H9 (cell line): ENCODE measurements around the gene SLC16A2. TPM values are rescaled to one million over a fixed set of nuclear protein-coding genes. Genes with fewer than 3 reads are reported as not detected.

Experiments
- DNase-seq: peaks from one replicate; pipeline ENCODE4 v3.0.0-alpha.2; 2017
- H2AFZ ChIP-seq: one replicate; pipeline ENCODE4 v1.6.1; 2013; ENCODE audit warnings: mild to moderate bottlenecking, low read length, control low read depth, moderate library complexity
- H2AK5ac ChIP-seq: 2 replicates; pipeline ENCODE4 v1.6.1; 2013; ENCODE audit warnings: low read length, control low read depth, mixed read lengths; ENCODE audit not compliant: insufficient read length
- H2BK120ac ChIP-seq: one replicate; pipeline ENCODE4 v1.6.1; 2013; ENCODE audit warnings: low read depth, mild to moderate bottlenecking, low read length, control low read depth, inconsistent platforms; ENCODE audit not compliant: poor library complexity, severe bottlenecking
- H2BK12ac ChIP-seq: 2 replicates; pipeline ENCODE4 v1.6.1; 2013; ENCODE audit warnings: low read length, control low read depth, mixed read lengths, low read depth; ENCODE audit not compliant: insufficient read length
- H2BK15ac ChIP-seq: 2 replicates; pipeline ENCODE4 v1.6.1; 2013; ENCODE audit warnings: low read depth, low read length, control low read depth
- H2BK20ac ChIP-seq: one replicate; pipeline ENCODE4 v1.6.1; 2013; ENCODE audit warnings: low read depth, mild to moderate bottlenecking, low read length, control low read depth, inconsistent platforms; ENCODE audit not compliant: poor library complexity, severe bottlenecking
- H2BK5ac ChIP-seq: 2 replicates; pipeline ENCODE4 v1.6.1; 2013; ENCODE audit warnings: low read length, control low read depth, mixed read lengths; ENCODE audit not compliant: insufficient read length
- H3K14ac ChIP-seq: 2 replicates; pipeline ENCODE4 v1.6.1; 2013; ENCODE audit warnings: low read length, control low read depth; ENCODE audit not compliant: insufficient read depth
- H3K18ac ChIP-seq: 2 replicates; pipeline ENCODE4 v1.6.1; 2013; ENCODE audit warnings: low read depth, mild to moderate bottlenecking, mixed read lengths, low read length, control low read depth; ENCODE audit not compliant: insufficient read length
- H3K23ac ChIP-seq: 2 replicates; pipeline ENCODE4 v1.6.1; 2013; ENCODE audit warnings: low read length, control low read depth, mixed read lengths, low read depth; ENCODE audit not compliant: insufficient read length
- H3K23me2 ChIP-seq: 2 replicates; pipeline ENCODE4 v1.6.1; 2013; ENCODE audit warnings: low read depth, mild to moderate bottlenecking, mixed read lengths, low read length, control low read depth; ENCODE audit not compliant: insufficient read length, poor library complexity, severe bottlenecking
- H3K27ac ChIP-seq: 2 replicates; pipeline ENCODE4 v1.5.1; 2013; ENCODE audit warnings: low read length, control low read depth, mixed read lengths, low read depth; ENCODE audit not compliant: insufficient read length
- H3K27me3 ChIP-seq: 2 replicates; pipeline ENCODE4 v1.6.1; 2013; ENCODE audit warnings: low read length, control low read depth, inconsistent platforms; ENCODE audit not compliant: insufficient read depth
- H3K4ac ChIP-seq: 2 replicates; pipeline ENCODE4 v1.6.1; 2013; ENCODE audit warnings: low read depth, mild to moderate bottlenecking, control low read depth, inconsistent platforms, low read length, moderate library complexity
- H3K4me1 ChIP-seq: 2 replicates; pipeline ENCODE4 v1.6.1; 2013; ENCODE audit warnings: low read length, control low read depth, inconsistent platforms; ENCODE audit not compliant: insufficient read depth
- H3K4me2 ChIP-seq: 2 replicates; pipeline ENCODE4 v1.6.1; 2013; ENCODE audit warnings: low read length, control low read depth, mixed read lengths; ENCODE audit not compliant: insufficient read length, insufficient read depth
- H3K56ac ChIP-seq: 2 replicates; pipeline ENCODE4 v1.6.1; 2013; ENCODE audit warnings: low read depth, mild to moderate bottlenecking, mixed read lengths, low read length, control low read depth; ENCODE audit not compliant: insufficient read length
- H3K79me1 ChIP-seq: 2 replicates; pipeline ENCODE4 v1.6.1; 2013; ENCODE audit warnings: low read depth, mild to moderate bottlenecking, moderate library complexity, low read length, control low read depth, inconsistent platforms; ENCODE audit not compliant: insufficient read depth, poor library complexity, severe bottlenecking
- H3K79me2 ChIP-seq: 2 replicates; pipeline ENCODE4 v1.6.1; 2013; ENCODE audit warnings: low read length, control low read depth, inconsistent platforms; ENCODE audit not compliant: insufficient read depth
- H3K9ac ChIP-seq: 2 replicates; pipeline ENCODE4 v1.6.1; 2013; ENCODE audit warnings: low read length, control low read depth, mixed read lengths; ENCODE audit not compliant: insufficient read length; ENCODE audit errors: extremely low read depth
- H3K9me3 ChIP-seq: one replicate; pipeline ENCODE4 v1.6.1; 2013; ENCODE audit warnings: low read depth, low read length, inconsistent platforms; ENCODE audit not compliant: control insufficient read depth
- H3T11ph ChIP-seq: one replicate; pipeline ENCODE4 v1.6.1; 2013; ENCODE audit warnings: mild to moderate bottlenecking, low read length, control low read depth, inconsistent platforms
- H4K20me1 ChIP-seq: one replicate; pipeline ENCODE4 v1.6.1; 2013; ENCODE audit not compliant: control insufficient read depth, insufficient read length, insufficient read depth
- H4K5ac ChIP-seq: 2 replicates; pipeline ENCODE4 v1.6.1; 2013; ENCODE audit warnings: low read depth, mild to moderate bottlenecking, mixed read lengths, low read length, control low read depth; ENCODE audit not compliant: insufficient read length
- H4K8ac ChIP-seq: replicated peaks from 2 replicates; pipeline ENCODE4 v1.6.1; 2013; ENCODE audit warnings: low read length, control low read depth, mixed read lengths, low read depth; ENCODE audit not compliant: insufficient read length
- H4K91ac ChIP-seq: 2 replicates; pipeline ENCODE4 v1.6.1; 2013; ENCODE audit warnings: low read depth, mild to moderate bottlenecking, moderate library complexity, mixed read lengths, low read length, control low read depth; ENCODE audit not compliant: insufficient read length
- H3K27ac Mint-ChIP-seq, 3 experiments: 2 replicates in 2 of 3; 3 replicates in 1 of 3; pipeline ENCODE4 v1.8.0; 2020 to 2021; ENCODE audit warnings: mixed read lengths in 3 of 3, mild to moderate bottlenecking in 1 of 3, moderate library complexity in 1 of 3
- H3K27me3 Mint-ChIP-seq: 2 replicates; pipeline ENCODE4 v1.8.0; 2021; ENCODE audit warnings: low read depth, mild to moderate bottlenecking, moderate library complexity, mixed read lengths
- H3K36me3 Mint-ChIP-seq, 3 experiments: 2 replicates in 2 of 3; 3 replicates in 1 of 3; pipeline ENCODE4 v1.8.0; 2020 to 2021; ENCODE audit warnings: low read depth in 3 of 3, mixed read lengths in 3 of 3; ENCODE audit not compliant: insufficient read depth in 1 of 3
- H3K4me1 Mint-ChIP-seq, 2 experiments: 2 replicates each; pipeline ENCODE4 v1.8.0; 2020; ENCODE audit warnings: mixed read lengths in 2 of 2
- H3K4me3 Mint-ChIP-seq, 2 experiments: 2 replicates in 1 of 2; 3 replicates in 1 of 2; pipeline ENCODE4 v1.8.0; 2020 to 2021; ENCODE audit warnings: mild to moderate bottlenecking in 2 of 2, mixed read lengths in 2 of 2, moderate library complexity in 1 of 2
- H3K9me3 Mint-ChIP-seq, 2 experiments: 2 replicates in 1 of 2; 3 replicates in 1 of 2; pipeline ENCODE4 v1.8.0; 2020; ENCODE audit warnings: mild to moderate bottlenecking in 2 of 2, mixed read lengths in 2 of 2, moderate library complexity in 1 of 2
- CTCF ChIP-seq: fragments of 200-600 bp; sonication (generic); conservative IDR thresholded peaks from 3 replicates; pipeline ENCODE4 v1.8.0; 2021; ENCODE audit warnings: antibody characterized with exemption, mild to moderate bottlenecking
- total RNA-seq: library from RNA; stranded (reverse); gene quantifications from 2 replicates; pipeline ENCODE4 v1.2.1, GENCODE V29; 2021

Gene SLC16A2
- total RNA-seq, 1 experiment from 2014 or later, result 17.1 TPM

GRCh38 chrX:74509989-74510388 lies 88.7 kb downstream of the SLC16A2 start:
- peaks cover 0 to 6% (median 0%) of the 10 kb centered on the region in 3 experiments; a peak in 5 of 7 replicates for H3K36me3 Mint-ChIP-seq

More at GRCh38 chrX:74509989-74510388, 88.7 kb downstream of the SLC16A2 start:
- Histone ChIP-seq H3T11ph (no peak overlapping the region), H3K18ac (no peak overlapping the region), H3K4ac (no peak overlapping the region), H2BK120ac (no peak overlapping the region), H2AK5ac (no peak overlapping the region), H3K9me3 (no peaks in the 10 kb centered on the region), H3K23ac (no peak overlapping the region), H2AFZ (no peak overlapping the region), H3K27ac (no peak overlapping the region), H2BK15ac (no peak overlapping the region), H3K4me1 (peaks cover 5% of the 10 kb centered on the region; the same call in 1 of the 2 replicates), H3K4me2 (no peak overlapping the region), H3K9ac (no peak overlapping the region), H4K91ac (no peak overlapping the region), H2BK20ac (no peak overlapping the region), H2BK12ac (no peak overlapping the region), H3K27me3 (no peaks in the 10 kb centered on the region), H4K8ac (no peak overlapping the region), H3K14ac (no peak overlapping the region), H3K79me1 (no peaks in the 10 kb centered on the region), H2BK5ac (no peak overlapping the region), H3K79me2 (no peaks in the 10 kb centered on the region), H3K23me2 (no peaks in the 10 kb centered on the region), H3K56ac (no peak overlapping the region), H4K20me1 (no peaks in the 10 kb centered on the region), H4K5ac (no peak overlapping the region)
- no peak overlapping the region for H3K27ac Mint-ChIP-seq
- no peaks in the 10 kb centered on the region for H3K27me3 Mint-ChIP-seq
- H3K4me3 Mint-ChIP-seq, result no peak overlapping the region
- TF ChIP-seq CTCF, result no peak
- peaks cover 15 to 52% of the 10 kb centered on the region in 2 experiments for H3K9me3 Mint-ChIP-seq
- no peak for DNase-seq
- peaks cover 7 to 17% of the 10 kb centered on the region in 2 experiments for H3K4me1 Mint-ChIP-seq
